Medulla oblongata (tissue), 1 donor: ENCODE results near the gene SH3BP5L.

ENCODE experiments used
- DNase-seq: peaks from one replicate; pipeline ENCODE4 v3.0.0-alpha.2; 2015; ENCODE audit errors: extremely low spot score

Gene SH3BP5L

DNA sequence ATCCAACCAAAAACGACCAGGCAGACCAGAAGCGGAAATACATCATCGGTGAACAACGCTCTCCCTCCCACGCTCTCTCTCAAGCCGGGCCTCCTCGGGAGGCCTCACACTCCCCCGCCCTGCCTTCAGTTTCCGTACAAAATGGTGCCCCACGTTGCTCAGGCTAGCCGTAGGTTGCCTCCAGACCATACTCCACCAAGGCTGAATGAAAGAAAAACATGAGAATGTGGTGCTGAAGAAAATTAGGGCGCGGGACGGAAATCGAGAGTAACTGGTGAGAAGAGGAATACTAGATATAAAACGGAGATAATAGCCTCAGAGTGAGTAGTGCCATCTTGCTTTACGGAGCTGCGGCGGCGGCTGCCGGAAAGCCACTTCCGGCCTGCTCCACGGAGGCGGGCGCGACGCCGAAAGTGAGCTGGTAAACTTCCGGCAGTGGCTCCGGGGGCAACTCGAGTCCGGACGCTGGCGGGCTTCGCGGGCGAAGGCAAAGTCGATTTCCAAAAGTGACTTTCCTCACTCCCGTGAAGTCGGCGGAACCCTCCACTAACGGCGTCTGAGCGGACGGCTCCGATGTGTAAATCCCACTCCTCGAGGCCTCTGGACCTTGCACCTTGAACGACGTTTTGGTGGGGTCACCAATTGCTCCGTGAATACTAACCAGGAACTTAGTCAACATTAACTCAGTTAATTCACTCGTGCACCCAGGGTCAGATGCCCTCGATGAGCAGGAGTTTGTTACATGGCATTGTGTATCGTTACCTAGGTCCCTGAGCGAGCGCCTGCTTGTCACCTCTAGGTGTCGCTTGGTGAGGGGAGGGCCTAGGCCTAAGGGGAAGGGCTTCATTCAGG lies at the start of gene SH3BP5L:
Gene SH3BP5L (minus strand): TSS at position 7 of the 852 bp plus-strand sequence. CDS start 980 bp downstream, outside the sequence.
- DNase-seq, result peak; percentile 99

DNA sequence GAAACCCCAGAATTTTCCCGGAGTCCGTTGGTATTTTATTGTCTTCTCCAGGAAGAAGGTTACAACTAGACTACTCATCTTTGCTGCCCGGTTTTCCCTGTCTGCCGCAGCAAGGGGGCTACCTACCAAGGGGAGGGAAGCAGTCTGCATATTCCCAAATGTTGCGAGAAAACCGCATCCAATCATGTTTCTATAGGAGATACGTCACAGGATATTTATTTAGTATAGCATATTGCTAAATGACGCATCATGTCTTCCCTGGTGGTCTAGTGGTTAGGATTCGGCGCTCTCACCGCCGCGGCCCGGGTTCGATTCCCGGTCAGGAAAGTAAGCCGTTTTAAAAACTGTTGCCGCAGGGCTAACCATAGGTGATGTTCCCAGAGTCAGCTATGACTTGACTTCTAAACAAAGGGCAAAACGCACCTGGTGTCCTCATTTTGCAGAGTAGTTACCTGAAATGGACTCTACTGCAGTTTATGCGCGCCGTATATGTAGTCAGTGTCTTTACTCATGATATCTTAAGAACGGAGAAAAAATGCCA lies 48.3 kb upstream of the SH3BP5L start:
- peak; percentile 87 for DNase-seq

DNA sequence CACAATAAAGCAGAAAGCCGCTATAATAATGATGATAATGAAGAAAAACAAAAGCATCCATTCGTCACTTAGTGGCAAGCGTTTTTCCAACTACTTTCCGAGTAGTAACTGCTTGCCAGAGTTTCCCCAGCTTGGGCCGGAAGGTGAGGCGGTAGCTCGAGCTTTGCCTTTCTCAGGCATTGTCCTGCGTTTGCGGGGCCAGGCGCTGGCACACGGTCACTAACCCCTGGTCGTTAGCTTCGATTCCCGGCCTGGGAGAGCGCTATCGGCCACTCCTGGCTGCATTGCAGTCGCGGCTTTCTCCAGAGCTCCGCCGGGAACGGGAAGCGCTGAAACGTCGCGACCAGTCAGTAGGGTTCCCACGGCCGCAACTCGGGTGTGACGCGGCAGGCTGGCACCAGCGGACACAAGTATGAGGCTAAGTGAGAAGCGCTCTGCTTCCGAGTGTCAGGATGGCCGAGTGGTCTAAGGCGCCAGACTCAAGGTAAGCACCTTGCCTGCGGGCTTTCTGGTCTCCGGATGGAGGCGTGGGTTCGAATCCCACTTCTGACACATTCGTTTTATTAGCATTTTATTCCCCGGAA lies 47.8 kb upstream of the SH3BP5L start:
- peak; percentile 97 for DNase-seq

DNA sequence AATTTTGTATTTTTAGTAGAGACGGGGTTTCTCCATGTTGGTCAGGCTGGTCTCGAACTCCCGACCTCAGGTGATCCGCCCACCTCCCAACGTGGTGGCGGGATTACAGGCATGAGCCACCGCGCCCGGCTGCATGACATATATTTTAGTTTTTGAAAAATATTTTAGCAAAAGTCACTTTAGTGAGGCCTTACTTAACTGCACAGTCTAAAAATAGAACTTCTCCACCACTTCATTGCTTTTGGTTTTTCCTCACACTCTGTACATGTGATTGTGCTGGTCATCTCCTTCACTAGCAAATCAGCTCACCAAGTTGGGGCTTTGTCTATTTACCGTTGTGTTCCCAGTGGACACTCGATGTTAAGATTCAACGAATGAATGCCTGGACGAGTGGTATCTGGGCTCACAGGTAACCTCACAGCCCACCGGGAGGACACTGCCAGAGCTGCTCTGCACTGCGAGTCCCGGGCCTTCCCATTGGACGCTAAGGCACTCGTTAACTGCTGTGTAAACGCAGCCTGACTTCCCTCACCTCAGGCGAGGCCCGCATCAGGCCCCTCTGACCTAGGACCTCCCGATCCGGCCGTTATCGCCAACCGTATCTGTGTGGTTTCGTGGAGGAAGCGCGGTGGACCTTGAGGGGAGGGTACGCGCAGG lies 47.2 kb upstream of the SH3BP5L start:
- peak; percentile 73 for DNase-seq

DNA sequence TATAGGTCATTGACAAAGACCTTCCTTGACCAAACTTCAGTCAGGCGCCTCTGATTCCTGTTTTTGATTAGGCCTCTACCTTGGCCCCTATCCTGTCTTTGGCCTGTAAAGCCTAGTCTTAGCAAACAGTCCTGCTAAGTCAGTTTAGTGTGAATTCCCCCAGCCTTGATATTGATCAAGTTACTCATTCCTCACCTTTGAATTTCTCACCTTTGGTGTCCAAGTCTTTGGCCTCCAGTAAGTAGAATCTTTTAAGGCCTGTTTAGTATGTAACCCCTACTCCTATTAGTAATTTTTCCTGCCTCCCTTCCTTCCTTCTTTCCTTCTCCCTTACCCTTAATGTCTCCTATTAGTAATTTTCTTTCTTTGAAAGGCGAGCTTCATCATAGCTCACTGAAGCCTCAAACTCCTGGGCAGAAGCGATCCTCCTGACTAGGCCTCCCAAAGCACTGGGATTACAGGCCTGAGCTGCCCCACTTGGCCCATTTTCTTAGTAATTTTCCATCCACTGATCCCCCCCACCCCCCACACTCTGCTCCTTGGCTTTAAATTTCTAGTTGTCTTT lies 46.2 kb upstream of the SH3BP5L start:
- DNase-seq, result no peak

DNA sequence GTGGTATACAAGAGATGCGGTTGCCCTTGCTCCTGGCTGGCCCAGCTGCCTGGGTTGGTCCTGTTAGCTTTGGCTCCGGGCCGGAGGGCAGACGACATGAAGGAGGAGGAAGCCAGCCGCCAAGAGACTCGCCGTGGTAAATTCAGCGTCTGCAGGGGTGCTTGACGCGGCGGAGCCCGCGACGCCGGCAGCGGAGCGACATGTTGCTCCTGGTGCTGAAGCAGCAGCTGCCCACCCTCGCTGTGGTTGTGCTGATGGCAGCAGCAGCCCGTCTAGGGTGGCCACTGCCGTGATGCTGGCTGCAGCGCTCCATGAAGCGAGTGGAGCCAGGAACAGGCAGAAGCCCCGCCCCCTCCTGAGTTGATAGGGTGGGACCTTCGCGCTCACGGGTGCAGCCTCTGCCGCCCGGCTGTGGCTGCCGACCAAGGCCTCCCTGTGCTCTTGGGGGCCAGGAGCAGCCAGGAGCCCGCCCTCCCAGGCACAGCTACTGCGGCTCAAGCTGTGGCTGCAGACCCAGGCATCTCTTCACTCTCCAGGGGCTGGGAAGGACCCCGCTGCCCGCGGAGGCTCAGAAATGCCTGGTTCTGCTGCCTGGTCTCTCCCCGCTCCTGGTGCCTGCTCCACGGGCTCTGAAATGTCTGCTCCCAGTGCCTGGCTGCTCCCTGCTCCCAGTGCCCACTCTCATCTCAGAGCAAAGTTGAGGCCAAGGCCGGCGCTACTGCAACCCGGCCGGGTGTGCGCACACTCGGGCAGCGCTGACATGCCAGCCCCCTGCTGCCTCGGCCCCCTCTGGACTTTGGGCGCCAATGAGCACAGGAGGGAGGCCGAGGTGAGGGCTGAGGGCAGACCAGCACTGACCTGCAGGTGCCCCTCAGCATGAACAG lies 37.5 kb upstream of the SH3BP5L start:
- DNase-seq, result peak; percentile 86

DNA sequence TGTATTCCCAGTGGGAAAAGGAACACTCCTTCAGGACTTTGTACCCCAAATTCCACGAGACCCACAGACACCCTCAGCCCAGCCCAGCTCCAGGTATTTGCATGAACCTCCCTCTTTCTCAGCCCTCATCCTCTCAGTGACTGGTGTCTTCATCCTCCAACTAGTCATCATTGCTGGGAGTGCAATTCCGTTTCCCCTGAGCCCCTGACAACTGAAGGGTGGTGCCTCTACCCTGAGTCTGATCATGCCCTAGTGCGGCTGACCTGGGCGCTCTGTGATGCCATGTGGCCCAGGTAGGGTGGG lies 36.9 kb upstream of the SH3BP5L start:
- DNase-seq, result no peak

DNA sequence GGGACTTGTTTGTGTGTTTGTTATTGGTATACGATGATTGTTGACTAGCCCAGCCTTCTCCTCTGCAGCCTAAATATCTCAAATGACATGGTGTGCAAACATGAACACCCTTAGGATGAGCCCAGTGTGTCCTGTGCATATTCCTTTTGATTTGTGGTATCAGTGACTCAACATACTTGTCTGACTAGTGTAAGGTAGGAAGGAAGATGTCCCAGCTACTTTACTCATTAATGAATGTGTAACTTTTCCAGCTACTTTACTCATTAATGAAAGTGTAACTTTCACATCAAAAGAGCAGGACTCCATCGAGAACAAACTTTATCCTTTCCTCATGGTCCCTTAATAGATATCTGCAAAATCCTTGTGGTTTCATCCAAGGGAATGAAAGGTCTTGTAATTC lies 35.9 kb upstream of the SH3BP5L start:
- DNase-seq, result no peak

DNA sequence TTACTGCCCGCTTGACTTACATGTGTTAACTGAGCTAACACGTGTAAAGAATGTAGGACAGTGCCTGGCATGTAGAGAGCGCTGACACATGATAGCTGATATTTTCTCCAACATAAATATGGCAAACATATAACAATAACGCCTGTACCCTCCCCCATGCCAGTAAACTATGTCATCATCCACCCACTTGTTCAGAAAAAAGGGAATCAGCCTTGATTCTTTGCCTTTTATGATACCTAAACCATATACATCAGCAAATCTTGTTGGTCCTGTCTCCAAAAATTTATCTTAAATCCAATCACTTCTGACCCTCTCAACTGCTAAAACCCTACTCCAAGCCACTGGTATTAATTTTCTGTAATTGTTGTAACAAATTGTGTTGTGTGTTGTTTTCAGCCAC lies 34.3 kb upstream of the SH3BP5L start:
- no peak for DNase-seq

DNA sequence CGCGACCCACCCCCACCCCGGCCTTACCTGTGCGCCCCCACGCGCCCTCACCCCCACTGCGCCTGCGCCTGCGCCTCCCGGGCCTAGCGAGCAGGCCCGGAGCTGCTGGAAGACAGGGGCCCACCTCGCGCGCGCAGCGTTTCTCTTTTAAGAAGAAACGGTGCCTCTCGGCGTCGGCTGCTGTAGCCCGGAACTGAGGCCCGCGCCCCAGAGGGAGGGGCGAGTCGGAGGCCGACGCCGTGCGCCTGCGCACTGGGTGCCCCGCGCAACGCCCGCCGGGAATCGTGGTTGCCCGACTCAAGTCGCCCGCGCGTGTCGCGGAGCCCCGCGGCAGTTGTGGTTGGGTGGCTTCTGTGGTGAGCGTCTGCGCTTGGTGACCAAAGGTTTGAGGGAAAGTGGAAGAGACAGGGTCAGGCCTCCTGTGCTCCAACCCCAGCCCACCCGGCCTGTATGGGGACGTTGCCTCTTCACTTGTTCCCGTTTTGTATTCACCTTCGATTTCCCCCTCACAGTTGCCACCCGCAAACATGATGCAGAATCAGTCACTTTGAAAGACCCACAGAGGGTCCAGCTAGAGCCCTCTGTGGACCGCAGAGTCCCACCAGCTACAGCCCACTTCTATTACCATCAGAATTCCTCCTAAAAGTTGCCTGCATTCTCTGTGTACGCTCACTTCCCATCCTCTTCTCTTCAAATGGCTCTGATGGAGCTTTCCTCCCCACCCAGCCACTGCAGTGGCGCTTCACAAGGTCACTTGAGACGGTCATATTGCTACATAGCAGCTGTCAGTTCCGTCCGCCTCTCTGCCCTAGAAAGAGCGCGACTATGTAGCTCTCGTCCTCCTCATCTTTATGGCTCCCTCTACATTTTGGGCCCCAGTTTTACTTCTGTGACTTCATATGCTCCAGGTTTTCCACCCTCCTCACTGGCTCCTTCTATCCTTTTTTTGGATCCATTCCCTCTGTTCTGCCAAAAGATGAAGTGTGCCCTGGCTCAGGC lies 33.5 kb upstream of the SH3BP5L start, which contains the start of gene ZNF692:
Gene ZNF692 (minus strand): TSS at position 195 of the 999 bp plus-strand sequence. CDS start 776 bp downstream, outside the sequence.
- DNase-seq, result peak; percentile 97

DNA sequence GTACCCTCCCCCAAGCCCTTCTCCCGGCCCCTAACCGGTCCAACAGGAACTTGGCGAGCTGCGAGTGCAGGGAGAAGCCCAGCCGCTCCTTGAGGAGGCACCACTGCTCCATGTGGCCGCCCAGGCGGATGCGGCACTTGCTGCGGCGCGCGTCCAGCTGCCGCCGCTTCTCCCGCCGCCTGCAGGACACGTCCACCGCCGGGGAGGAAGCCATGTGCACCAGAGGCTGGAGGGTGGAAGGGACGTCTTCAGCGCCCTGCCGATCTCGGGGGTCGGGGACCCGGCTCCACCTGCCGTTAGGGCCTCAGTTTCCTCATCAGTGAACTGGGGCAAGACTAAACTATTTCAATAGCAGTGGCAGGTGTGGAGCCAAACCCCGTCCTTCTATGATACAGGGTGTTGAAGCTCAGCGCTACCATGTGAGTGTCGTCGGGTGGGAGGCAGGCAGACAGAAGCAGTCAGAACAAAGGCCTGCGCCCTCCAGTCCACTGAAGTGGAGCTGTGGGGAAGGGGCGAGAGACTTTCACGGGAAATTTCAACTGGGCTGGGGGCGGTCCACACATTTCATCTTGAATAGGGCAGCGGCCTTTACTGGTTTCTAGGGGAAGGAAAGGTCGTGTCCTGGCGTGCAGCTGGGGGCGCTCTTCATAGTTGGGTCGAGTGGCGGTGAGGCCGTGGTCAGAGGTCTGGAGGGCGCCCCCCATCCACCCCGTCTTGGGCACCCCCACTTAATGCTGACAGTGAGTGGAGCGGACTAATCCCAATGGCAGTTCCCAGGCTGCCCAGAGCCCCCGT lies 32.6 kb upstream of the SH3BP5L start:
- DNase-seq, result peak; percentile 70

DNA sequence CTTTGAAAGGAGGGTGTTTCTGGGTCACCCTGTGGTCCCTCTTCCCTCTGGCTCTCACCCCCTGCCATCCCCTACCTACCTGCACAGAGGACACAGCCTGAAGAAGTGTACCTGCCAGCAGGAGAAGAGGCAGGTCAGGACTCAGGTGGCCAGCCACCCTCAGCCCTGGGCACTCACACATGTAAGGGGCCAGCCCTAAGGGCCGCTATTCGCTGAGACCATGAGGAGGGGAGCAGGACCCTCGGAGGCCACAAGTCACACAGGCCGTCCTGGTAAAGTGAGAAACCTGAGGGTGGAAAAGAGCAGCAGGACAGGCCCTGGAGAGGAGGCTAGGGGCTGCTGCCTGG lies 32.0 kb upstream of the SH3BP5L start:
- DNase-seq, result no peak

DNA sequence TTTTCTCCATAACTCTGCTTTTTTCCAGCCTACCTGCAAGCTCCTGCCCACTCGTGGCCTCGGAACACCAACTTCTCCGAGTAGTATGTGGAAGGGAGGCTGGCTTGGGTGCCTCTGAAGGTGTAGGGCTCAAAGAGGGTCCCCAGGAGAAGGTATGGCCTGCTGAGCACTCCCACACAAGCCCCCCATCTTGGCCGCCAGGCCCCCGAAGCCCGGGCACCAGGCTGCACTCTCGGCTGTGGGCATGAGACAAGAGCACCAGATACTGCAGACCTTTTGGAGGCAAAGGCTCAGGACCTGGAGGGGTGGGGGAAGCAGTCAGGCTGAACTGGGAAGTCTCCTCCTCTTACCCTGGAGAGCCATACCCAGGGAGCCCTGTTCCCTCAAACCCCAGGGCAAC lies 31.5 kb upstream of the SH3BP5L start:
- no peak for DNase-seq

DNA sequence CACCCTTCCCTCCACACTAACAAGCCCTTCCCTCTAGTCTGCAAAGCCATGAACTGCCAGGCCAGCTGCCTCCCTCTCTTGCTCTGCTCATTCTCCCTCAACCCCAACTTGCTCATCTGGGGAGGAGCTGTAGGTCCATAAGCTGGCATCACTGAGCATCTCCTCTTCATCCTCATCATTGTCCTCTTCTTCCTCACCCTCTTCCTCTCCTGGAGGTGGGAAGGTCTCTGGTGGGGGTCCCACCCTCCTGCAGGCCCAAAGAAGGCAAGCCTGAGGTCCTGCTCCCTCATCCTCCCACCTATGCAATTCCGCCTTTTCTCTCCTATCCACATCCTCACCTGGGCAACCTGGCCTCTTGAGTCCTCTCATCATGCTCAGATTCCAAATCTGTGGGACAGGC lies 30.5 kb upstream of the SH3BP5L start:
- no peak for DNase-seq

DNA sequence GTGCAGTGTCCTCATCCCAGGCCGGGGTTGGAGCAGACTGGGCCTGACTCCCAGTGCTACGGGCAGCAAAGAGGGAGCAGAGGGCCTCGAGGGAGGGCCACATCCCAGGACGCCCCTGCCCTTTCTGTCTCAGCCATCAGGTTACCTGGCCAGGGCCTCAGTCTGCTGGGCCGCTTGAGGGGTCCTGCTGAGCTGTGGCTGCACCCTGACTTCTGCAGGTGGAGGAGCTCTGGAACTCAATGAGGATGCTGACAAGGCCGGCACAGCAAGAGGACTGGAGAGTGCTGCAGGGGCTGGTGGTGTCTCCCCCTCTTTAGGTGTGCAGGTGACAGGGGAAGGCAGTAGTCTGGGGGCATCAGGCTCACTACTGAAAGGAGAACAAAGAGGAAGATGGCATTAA lies 29.9 kb upstream of the SH3BP5L start:
- DNase-seq, result no peak

DNA sequence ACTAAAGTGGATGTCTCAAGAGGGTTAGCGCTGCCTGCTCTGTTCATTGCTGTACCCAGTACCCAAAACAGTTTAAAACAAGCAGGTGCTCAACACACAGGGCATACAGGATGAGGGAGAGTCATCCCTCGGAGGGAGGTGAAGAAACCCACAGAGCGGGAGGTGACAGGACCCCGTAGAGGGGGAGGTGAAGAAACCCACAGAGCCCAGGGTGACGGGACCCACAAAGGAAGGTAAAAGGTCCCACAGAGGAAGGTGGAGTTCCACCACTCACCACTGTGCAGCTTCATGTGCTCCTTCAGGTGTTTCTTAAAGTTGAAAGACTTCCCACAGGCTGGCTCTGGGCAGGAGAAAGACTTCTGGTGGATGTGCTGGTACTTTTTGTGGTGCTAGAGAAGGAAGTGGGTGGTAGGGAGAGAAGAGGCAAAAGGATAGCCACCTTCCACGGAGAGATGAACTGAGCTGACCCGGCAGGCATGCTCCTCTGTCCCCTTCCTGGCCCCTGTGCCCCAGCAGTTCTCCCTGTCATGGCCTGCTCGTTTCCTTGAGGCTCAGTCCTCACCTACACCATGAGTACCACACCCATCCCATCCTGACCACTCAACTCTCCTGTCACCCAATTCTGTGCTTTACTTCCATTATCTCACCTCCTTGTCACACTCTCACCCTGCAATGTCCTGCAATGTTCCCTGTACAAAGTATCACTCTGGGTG lies 28.1 kb upstream of the SH3BP5L start:
- DNase-seq, result no peak

DNA sequence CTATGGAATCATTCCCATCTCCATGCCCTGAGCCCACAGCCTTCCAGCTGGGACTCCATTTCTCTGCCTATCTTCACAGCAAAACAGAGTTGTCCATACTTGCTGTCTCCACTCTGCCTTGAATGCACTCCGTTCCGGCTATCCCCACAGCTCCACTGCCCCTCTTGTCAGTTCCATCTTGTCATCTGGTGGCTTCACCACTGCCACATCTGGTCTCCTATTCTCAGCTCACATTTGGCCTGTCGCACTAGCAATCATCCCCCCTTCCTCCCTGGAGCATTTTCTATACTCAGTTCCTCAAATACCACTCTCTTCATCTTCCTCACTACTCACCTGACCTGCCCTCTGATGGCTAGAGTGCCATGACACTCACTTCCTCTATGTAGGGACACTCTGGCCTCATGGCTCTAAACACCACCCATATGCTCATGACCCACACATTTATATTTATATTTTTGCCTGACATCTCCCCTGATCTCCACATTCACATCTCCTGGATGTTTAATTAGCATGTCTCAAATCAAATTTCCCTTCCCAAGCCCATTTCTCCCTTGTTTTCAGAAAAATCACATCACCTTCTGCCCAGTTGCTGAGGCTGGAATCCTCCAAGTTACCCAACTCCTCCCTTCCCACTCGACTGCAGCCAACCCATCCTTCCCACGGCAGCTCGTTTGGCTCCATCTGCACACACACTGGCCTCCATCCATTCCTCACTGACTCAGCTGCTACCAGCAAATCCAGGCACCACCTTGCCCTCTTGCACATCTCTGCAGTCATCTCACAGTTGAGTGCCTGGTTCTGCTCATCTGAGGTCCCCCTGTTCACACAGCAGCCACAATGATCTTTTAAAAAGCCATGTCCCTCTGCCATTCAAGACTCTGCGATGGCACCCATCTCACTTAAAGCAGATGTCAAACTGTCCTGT lies 27.0 kb upstream of the SH3BP5L start:
- DNase-seq, result no peak

DNA sequence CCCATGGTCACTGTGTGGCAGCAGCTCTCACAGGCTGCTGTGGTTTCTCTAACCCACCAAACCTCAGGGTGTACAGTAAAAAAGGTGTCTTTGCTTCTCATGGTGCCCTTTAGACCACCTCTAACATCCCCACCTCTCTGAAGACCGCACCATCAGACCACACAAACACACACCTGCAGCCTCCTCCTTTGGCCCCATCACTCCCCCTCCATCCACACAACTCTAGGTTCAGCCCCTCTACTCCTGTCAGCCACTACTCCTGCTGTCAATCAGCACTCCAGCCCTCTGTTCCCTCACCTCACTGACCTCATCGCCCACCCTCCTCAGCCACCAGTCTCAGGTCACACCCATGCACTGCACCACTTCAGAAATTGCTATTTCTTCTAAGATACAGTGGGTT lies 25.7 kb upstream of the SH3BP5L start:
- DNase-seq, result no peak
